SU-DHL-6 (cell line): ENCODE data around the gene LTBP2.

Experiments
- H2AFZ ChIP-seq: fragments of 200-600 bp; sonication (generic); 2 replicates; pipeline ENCODE4 v1.6.1; 2014; ENCODE audit warnings: low read depth, mild to moderate bottlenecking, moderate library complexity, mixed read lengths, antibody characterized with exemption, low read length; ENCODE audit not compliant: severe bottlenecking
- H3F3A ChIP-seq: fragments of 200-600 bp; shearing (Covaris generic); 2 replicates; pipeline ENCODE4 v1.6.0; 2016; ENCODE audit warnings: antibody characterized with exemption, mild to moderate bottlenecking; ENCODE audit not compliant: insufficient read depth
- H3K27ac ChIP-seq: fragments of 200-600 bp; sonication (generic); 2 replicates; pipeline ENCODE4 v1.5.1; 2016; ENCODE audit warnings: low read depth, mild to moderate bottlenecking, low read length, moderate library complexity, mixed read lengths
- H3K27me3 ChIP-seq: fragments of 200-600 bp; sonication (generic), shearing (Covaris generic); 2 replicates; pipeline ENCODE4 v1.6.0; 2014; ENCODE audit warnings: mild to moderate bottlenecking, low read length
- H3K36me3 ChIP-seq: fragments of 200-600 bp; sonication (generic); 2 replicates; pipeline ENCODE4 v1.6.1; 2014; ENCODE audit warnings: mild to moderate bottlenecking, low read length, mixed read lengths
- H3K4me2 ChIP-seq: fragments of 300-600, 200-600 bp; shearing (Covaris generic), sonication (generic); 2 replicates; pipeline ENCODE4 v1.6.0; 2014; ENCODE audit warnings: low read length, low read depth, mild to moderate bottlenecking; ENCODE audit not compliant: poor library complexity, severe bottlenecking
- H3K4me3 ChIP-seq: fragments of 200-600 bp; sonication (generic); 2 replicates; pipeline ENCODE4 v1.5.1; 2014; ENCODE audit warnings: antibody characterized with exemption, low read length, mild to moderate bottlenecking, mixed read lengths; ENCODE audit not compliant: insufficient read depth, poor library complexity, severe bottlenecking
- H3K79me2 ChIP-seq: fragments of 200-600 bp; sonication (generic); 2 replicates; pipeline ENCODE4 v1.6.1; 2014; ENCODE audit warnings: mild to moderate bottlenecking, low read length, moderate library complexity; ENCODE audit not compliant: insufficient read depth
- H3K9ac ChIP-seq: fragments of 200-600 bp; sonication (generic); 2 replicates; pipeline ENCODE4 v1.7.0; 2014; ENCODE audit warnings: mild to moderate bottlenecking, low read length
- H3K9me2 ChIP-seq: fragments of 200-600 bp; sonication (generic); replicated peaks from 2 replicates; pipeline ENCODE4 v1.6.1; 2014; ENCODE audit warnings: low read length; ENCODE audit not compliant: insufficient read depth
- H3K9me3 ChIP-seq: fragments of 200-600 bp; sonication (generic); 2 replicates; pipeline ENCODE4 v1.6.1; 2014; ENCODE audit warnings: low read length, mixed read lengths; ENCODE audit not compliant: insufficient read depth
- H4K20me1 ChIP-seq: fragments of 200-600 bp; sonication (generic); 2 replicates; pipeline ENCODE4 v1.6.1; 2014; ENCODE audit warnings: low read depth, mild to moderate bottlenecking, antibody characterized with exemption, low read length, moderate library complexity, mixed read lengths
- CTCF ChIP-seq: fragments of 200-600 bp; sonication (generic); IDR thresholded peaks from one replicate; pipeline ENCODE4 v1.5.1; 2017; ENCODE audit warnings: antibody characterized with exemption, mild to moderate bottlenecking, low read length, moderate library complexity; ENCODE audit not compliant: insufficient read depth, poor library complexity, severe bottlenecking
- EZH2phosphoT487 ChIP-seq: fragments of 200-600 bp; sonication (generic), shearing (Covaris generic); conservative IDR thresholded peaks from 2 replicates; pipeline ENCODE4 v1.6.1; 2018; ENCODE audit warnings: mild to moderate bottlenecking, antibody characterized with exemption, low read length, moderate library complexity, mixed read lengths

LTBP2 gene

DNA sequence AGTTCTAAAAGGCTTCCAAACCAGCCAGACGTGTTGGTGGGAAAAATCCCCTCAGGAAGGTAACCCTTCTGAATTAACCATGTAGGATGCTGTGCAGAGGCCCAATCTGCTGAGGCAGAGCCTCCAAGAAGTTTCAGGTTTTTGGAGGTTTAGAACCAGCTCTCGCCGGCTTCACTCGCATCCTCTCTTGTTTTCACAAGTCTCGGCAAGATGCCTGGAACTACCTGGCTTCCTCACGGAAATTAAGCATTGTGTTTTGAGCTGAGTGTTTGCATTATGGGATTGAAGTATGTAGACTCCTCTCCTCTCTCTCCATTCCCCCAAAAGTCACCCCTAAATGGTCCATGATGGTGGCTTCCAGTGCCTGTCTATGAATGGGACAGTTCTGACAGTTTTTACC, 20.6 kb downstream of the LTBP2 start:
- no peaks in the 10 kb centered on the region for H4K20me1 ChIP-seq
- H3K9me3 ChIP-seq = no peaks in the 10 kb centered on the region
- H3K9ac ChIP-seq = no peak overlapping the region
- H3K27ac ChIP-seq = no peak overlapping the region
- no peaks in the 10 kb centered on the region for H3K79me2 ChIP-seq
- H3K4me2 ChIP-seq = no peak overlapping the region
- no peaks in the 10 kb centered on the region for H3F3A ChIP-seq
- H3K4me3 ChIP-seq = no peak overlapping the region
- H2AFZ ChIP-seq = no peak overlapping the region
- TF ChIP-seq CTCF (no peak), EZH2phosphoT487 (no peak)
- H3K9me2 ChIP-seq = no peaks in the 10 kb centered on the region
- H3K36me3 ChIP-seq = no peaks in the 10 kb centered on the region
- no peaks in the 10 kb centered on the region for H3K27me3 ChIP-seq

GRCh38 chr14:74589291-74589879, 22.7 kb downstream of the LTBP2 start:
- Histone ChIP-seq H3K27me3 (no peaks in the 10 kb centered on the region), H2AFZ (no peak overlapping the region), H3K36me3 (no peaks in the 10 kb centered on the region), H3K9me3 (no peaks in the 10 kb centered on the region), H3K4me2 (no peak overlapping the region), H4K20me1 (no peaks in the 10 kb centered on the region), H3K4me3 (no peak overlapping the region), H3K9me2 (no peaks in the 10 kb centered on the region), H3K27ac (no peak overlapping the region), H3K79me2 (no peaks in the 10 kb centered on the region), H3K9ac (no peak overlapping the region), H3F3A (no peaks in the 10 kb centered on the region)
- TF ChIP-seq EZH2phosphoT487 (no peak), CTCF (no peak)

- no peak overlapping the region for H3K9ac ChIP-seq
- H3K36me3 ChIP-seq = no peaks in the 10 kb centered on the region
- H3K9me2 ChIP-seq = no peaks in the 10 kb centered on the region
- H3K79me2 ChIP-seq = no peaks in the 10 kb centered on the region
- H3K27ac ChIP-seq = no peak overlapping the region
- H3K27me3 ChIP-seq = no peaks in the 10 kb centered on the region
- H3F3A ChIP-seq = no peaks in the 10 kb centered on the region
- H3K4me3 ChIP-seq = no peak overlapping the region
- H4K20me1 ChIP-seq = no peaks in the 10 kb centered on the region
- TF ChIP-seq CTCF (no peak), EZH2phosphoT487 (no peak)
- no peak overlapping the region for H2AFZ ChIP-seq
- H3K9me3 ChIP-seq = no peaks in the 10 kb centered on the region
- no peak overlapping the region for H3K4me2 ChIP-seq
Observed at GRCh38 chr14:74587363-74587707, 24.7 kb downstream of the LTBP2 start.
